Measurements from ENCODE around the gene DUSP3.
A peak's percentile ranks its signal among the peaks of the same experiment; 100 is the strongest.

Gene DUSP3

GRCh38 chr17:43779145-43780125 is 658 bp upstream of the DUSP3 start:
- DNase-seq (ENCODE audit: low spot score) = no peak
- Histone ChIP-seq H3K4me3 (ENCODE audit: severe bottlenecking) (peak overlapping the region; percentile 94), H3K36me3 (ENCODE audit: low read depth) (peaks cover 34% of the 10 kb centered on the region), H3K4me1 (ENCODE audit: insufficient read depth, poor library complexity, severe bottlenecking) (peaks cover 13% of the 10 kb centered on the region), H3K27me3 (ENCODE audit: insufficient read depth, poor library complexity, severe bottlenecking) (no peaks in the 10 kb centered on the region), H3K9me3 (ENCODE audit: severe bottlenecking) (no peaks in the 10 kb centered on the region), H3K27ac (ENCODE audit: poor library complexity, severe bottlenecking) (peak overlapping the region; percentile 66)
- TF ChIP-seq CTCF (IDR thresholded peaks at IDR 0.05; ENCODE audit: poor library complexity, severe bottlenecking) = peak; percentile 31
- ATAC-seq (ENCODE audit: low read depth) = peak; percentile 39

GRCh38 chr17:43774304-43775250 is 4.2 kb downstream of the DUSP3 start:
- ATAC-seq (ENCODE audit: low read depth) (no peak), DNase-seq (ENCODE audit: low spot score) (no peak)
- Histone ChIP-seq H3K36me3 (ENCODE audit: low read depth) (peaks cover 68% of the 10 kb centered on the region), H3K27ac (ENCODE audit: poor library complexity, severe bottlenecking) (no peak overlapping the region), H3K4me3 (ENCODE audit: severe bottlenecking) (no peak overlapping the region), H3K4me1 (ENCODE audit: insufficient read depth, poor library complexity, severe bottlenecking) (peaks cover 3% of the 10 kb centered on the region), H3K27me3 (ENCODE audit: insufficient read depth, poor library complexity, severe bottlenecking) (no peaks in the 10 kb centered on the region), H3K9me3 (ENCODE audit: severe bottlenecking) (no peaks in the 10 kb centered on the region)
- no peak for TF ChIP-seq CTCF (IDR thresholded peaks at IDR 0.05; ENCODE audit: poor library complexity, severe bottlenecking)

GRCh38 chr17:43772877-43773648 is 5.7 kb downstream of the DUSP3 start:
- DNase-seq (ENCODE audit: low spot score) (no peak), ATAC-seq (ENCODE audit: low read depth) (no peak)
- Histone ChIP-seq H3K9me3 (ENCODE audit: severe bottlenecking) (no peaks in the 10 kb centered on the region), H3K27ac (ENCODE audit: poor library complexity, severe bottlenecking) (no peak overlapping the region), H3K36me3 (ENCODE audit: low read depth) (peaks cover 68% of the 10 kb centered on the region), H3K4me3 (ENCODE audit: severe bottlenecking) (no peak overlapping the region), H3K4me1 (ENCODE audit: insufficient read depth, poor library complexity, severe bottlenecking) (peaks cover 3% of the 10 kb centered on the region), H3K27me3 (ENCODE audit: insufficient read depth, poor library complexity, severe bottlenecking) (no peaks in the 10 kb centered on the region)
- no peak for TF ChIP-seq CTCF (IDR thresholded peaks at IDR 0.05; ENCODE audit: poor library complexity, severe bottlenecking)

- H3K9me3 ChIP-seq (ENCODE audit: severe bottlenecking) = no peaks in the 10 kb centered on the region
- no peaks in the 10 kb centered on the region for H3K4me1 ChIP-seq (ENCODE audit: insufficient read depth, poor library complexity, severe bottlenecking)
- TF ChIP-seq CTCF (IDR thresholded peaks at IDR 0.05; ENCODE audit: poor library complexity, severe bottlenecking) = no peak
- ATAC-seq (ENCODE audit: low read depth) (no peak), DNase-seq (ENCODE audit: low spot score) (no peak)
- no peaks in the 10 kb centered on the region for H3K27me3 ChIP-seq (ENCODE audit: insufficient read depth, poor library complexity, severe bottlenecking)
- no peak overlapping the region for H3K4me3 ChIP-seq (ENCODE audit: severe bottlenecking)
- peaks cover 54% of the 10 kb centered on the region for H3K36me3 ChIP-seq (ENCODE audit: low read depth)
- H3K27ac ChIP-seq (ENCODE audit: poor library complexity, severe bottlenecking) = no peak overlapping the region
These were observed 7.3 kb downstream of the DUSP3 start for GRCh38 chr17:43771463-43771862.

All from RWPE2 (cell line).